ENCODE data around the gene TRPM2.

The TRPM2 gene

GRCh38 chr21:44364151-44365053, 11.0 kb downstream of the TRPM2 start:
- peaks cover 3% of the 10 kb centered on the region; the same call in 1 of the 2 replicates for H3K79me2 ChIP-seq (ENCODE audit: low read length)
- no peaks in the 10 kb centered on the region for H3K27me3 ChIP-seq (ENCODE audit: low read depth, low read length)
- H3K4me1 ChIP-seq (ENCODE audit: low read length), result no peaks in the 10 kb centered on the region
- no peaks in the 10 kb centered on the region for H4K20me1 ChIP-seq (ENCODE audit: insufficient read depth, low read length)
- no peak overlapping the region for H3K9ac ChIP-seq (ENCODE audit: low read length)
- no peak overlapping the region for H2AFZ ChIP-seq (ENCODE audit: low read depth, low read length)
- TF ChIP-seq CTCF (IDR thresholded peaks at IDR 0.05; ENCODE audit: low read depth, low read length) (no peak), EZH2phosphoT487 (IDR thresholded peaks at IDR 0.05; ENCODE audit: low read depth) (no peak)
- peaks cover 3% of the 10 kb centered on the region; the same call in 1 of the 2 replicates for H3K9me3 ChIP-seq (ENCODE audit: insufficient read depth, low read length)
- H3K27ac ChIP-seq (ENCODE audit: low read length), result no peak overlapping the region
- H3K4me2 ChIP-seq (ENCODE audit: low read length), result no peak overlapping the region
- H3K36me3 ChIP-seq (replicated peaks; ENCODE audit: low read depth, low read length), result peaks cover 17% of the 10 kb centered on the region
- no peak overlapping the region for H3K4me3 ChIP-seq (ENCODE audit: low read length)

DNA sequence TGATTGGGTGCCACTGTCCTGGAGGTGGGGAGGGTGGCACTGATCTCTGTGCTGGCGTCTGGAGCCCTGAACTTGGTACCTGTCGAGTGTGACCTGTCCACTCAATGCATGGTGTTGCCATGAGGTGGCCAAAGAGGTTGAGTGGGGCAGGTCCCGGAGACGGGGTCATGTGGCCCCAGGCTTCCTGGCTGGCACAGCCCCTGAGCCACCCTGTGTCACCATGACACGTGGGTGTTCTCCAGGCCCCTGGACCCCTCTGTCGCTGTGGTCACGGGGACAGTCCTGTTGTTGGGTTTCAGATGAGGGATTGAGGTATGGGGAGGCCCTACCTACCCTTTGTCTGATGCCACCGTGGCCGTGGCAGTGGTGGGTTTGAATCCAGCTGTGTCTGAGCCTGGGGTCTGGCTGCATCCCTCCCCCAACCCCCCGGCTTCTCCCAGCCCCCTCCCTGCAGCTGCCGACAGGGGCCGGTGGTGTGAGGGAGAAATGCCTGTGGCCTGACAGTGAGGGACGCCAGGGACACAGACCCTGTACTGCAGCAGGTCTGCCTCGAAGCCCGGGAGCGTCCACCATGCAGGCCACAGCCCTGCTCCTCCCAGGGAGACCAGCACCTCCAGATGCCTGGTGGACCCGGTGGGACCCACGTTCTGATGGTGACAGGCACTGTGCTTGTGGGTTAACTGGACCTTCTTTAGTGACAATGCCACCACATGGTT, 12.0 kb downstream of the TRPM2 start:
- peaks cover 3% of the 10 kb centered on the region; the same call in 1 of the 2 replicates for H3K79me2 ChIP-seq (ENCODE audit: low read length)
- no peaks in the 10 kb centered on the region for H3K27me3 ChIP-seq (ENCODE audit: low read depth, low read length)
- H3K4me3 ChIP-seq (ENCODE audit: low read length), result no peak overlapping the region
- peaks cover 3% of the 10 kb centered on the region; the same call in 1 of the 2 replicates for H3K9me3 ChIP-seq (ENCODE audit: insufficient read depth, low read length)
- no peak overlapping the region for H3K9ac ChIP-seq (ENCODE audit: low read length)
- H3K27ac ChIP-seq (ENCODE audit: low read length), result no peak overlapping the region
- no peak overlapping the region for H3K4me2 ChIP-seq (ENCODE audit: low read length)
- peaks cover 21% of the 10 kb centered on the region for H3K36me3 ChIP-seq (replicated peaks; ENCODE audit: low read depth, low read length)
- no peaks in the 10 kb centered on the region for H4K20me1 ChIP-seq (ENCODE audit: insufficient read depth, low read length)
- H3K4me1 ChIP-seq (ENCODE audit: low read length), result no peaks in the 10 kb centered on the region
- TF ChIP-seq EZH2phosphoT487 (IDR thresholded peaks at IDR 0.05; ENCODE audit: low read depth), result no peak
- no peak for TF ChIP-seq CTCF (IDR thresholded peaks at IDR 0.05; ENCODE audit: low read depth, low read length)
- no peak overlapping the region for H2AFZ ChIP-seq (ENCODE audit: low read depth, low read length)

DNA sequence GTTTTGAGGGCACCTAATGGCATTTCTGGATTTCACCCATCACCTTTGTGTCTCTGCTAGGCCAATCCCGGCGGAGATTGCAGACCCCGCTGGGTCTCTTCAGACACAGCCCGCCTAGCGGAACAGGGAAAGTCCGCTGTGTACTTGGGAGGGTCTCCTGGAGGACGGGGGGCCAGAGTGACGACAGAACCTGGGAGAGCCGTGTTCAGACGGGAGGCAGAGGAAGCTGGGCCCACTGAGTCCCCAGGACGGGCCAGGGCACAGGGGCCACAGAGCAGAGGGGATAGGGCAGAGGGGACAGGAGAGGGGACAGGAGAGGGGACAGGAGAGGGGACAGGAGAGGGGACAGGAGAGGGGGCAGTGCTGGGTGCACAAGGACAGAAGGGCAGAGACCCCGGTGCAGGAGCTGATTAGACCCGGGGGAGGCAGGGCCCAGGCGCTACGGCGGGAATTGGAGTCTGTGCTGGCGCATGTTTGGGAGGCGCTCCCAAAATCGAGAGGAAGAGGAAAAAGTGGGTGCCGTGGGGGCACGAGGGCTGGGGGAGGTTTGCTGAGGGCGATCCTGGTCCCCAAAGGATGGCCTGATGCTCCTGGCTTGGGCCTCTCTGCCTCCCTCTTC, 12.7 kb downstream of the TRPM2 start:
- TF ChIP-seq EZH2phosphoT487 (IDR thresholded peaks at IDR 0.05; ENCODE audit: low read depth) (no peak), CTCF (IDR thresholded peaks at IDR 0.05; ENCODE audit: low read depth, low read length) (no peak)
- Histone ChIP-seq H3K9me3 (ENCODE audit: insufficient read depth, low read length) (peaks cover 3% of the 10 kb centered on the region; the same call in 1 of the 2 replicates), H3K36me3 (replicated peaks; ENCODE audit: low read depth, low read length) (peaks cover 23% of the 10 kb centered on the region), H2AFZ (ENCODE audit: low read depth, low read length) (no peak overlapping the region), H3K9ac (ENCODE audit: low read length) (no peak overlapping the region), H3K27me3 (ENCODE audit: low read depth, low read length) (no peaks in the 10 kb centered on the region), H3K4me3 (ENCODE audit: low read length) (no peak overlapping the region), H3K4me2 (ENCODE audit: low read length) (no peak overlapping the region), H3K79me2 (ENCODE audit: low read length) (peaks cover 3% of the 10 kb centered on the region; the same call in 1 of the 2 replicates), H3K27ac (ENCODE audit: low read length) (no peak overlapping the region), H4K20me1 (ENCODE audit: insufficient read depth, low read length) (no peaks in the 10 kb centered on the region), H3K4me1 (ENCODE audit: low read length) (no peaks in the 10 kb centered on the region)

Measured in OCI-LY3 (cell line).